ENCODE measurements around the gene MAN1C1. TPM values are rescaled to one million over a fixed set of nuclear protein-coding genes. Genes with fewer than 3 reads are reported as not detected.
"Not testable (repeated sequence)": the region's sequence is repeated elsewhere in the genome, so short reads cannot be mapped to it uniquely, and the experiment has no call there.

MAN1C1 gene
- total RNA-seq, 1 experiment from 2014 or later: 16.8 TPM

GRCh38 chr1:25599969-25600610 is 16.5 kb upstream of the MAN1C1 start (continued):
- TF ChIP-seq, protein P1, sequence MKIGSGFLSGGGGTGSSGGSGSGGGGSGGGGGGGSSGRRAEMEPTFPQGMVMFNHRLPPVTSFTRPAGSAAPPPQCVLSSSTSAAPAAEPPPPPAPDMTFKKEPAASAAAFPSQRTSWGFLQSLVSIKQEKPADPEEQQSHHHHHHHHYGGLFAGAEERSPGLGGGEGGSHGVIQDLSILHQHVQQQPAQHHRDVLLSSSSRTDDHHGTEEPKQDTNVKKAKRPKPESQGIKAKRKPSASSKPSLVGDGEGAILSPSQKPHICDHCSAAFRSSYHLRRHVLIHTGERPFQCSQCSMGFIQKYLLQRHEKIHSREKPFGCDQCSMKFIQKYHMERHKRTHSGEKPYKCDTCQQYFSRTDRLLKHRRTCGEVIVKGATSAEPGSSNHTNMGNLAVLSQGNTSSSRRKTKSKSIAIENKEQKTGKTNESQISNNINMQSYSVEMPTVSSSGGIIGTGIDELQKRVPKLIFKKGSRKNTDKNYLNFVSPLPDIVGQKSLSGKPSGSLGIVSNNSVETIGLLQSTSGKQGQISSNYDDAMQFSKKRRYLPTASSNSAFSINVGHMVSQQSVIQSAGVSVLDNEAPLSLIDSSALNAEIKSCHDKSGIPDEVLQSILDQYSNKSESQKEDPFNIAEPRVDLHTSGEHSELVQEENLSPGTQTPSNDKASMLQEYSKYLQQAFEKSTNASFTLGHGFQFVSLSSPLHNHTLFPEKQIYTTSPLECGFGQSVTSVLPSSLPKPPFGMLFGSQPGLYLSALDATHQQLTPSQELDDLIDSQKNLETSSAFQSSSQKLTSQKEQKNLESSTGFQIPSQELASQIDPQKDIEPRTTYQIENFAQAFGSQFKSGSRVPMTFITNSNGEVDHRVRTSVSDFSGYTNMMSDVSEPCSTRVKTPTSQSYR (CRISPR knock-in tag; IDR thresholded peaks at IDR 0.05): no peak
- TF ChIP-seq PREB (CRISPR knock-in tag; IDR thresholded peaks at IDR 0.05; ENCODE audit: borderline replicate concordance): no peak
- no peak for TF ChIP-seq AR (CRISPR knock-in tag; IDR thresholded peaks at IDR 0.05)
- TF ChIP-seq, protein P2, sequence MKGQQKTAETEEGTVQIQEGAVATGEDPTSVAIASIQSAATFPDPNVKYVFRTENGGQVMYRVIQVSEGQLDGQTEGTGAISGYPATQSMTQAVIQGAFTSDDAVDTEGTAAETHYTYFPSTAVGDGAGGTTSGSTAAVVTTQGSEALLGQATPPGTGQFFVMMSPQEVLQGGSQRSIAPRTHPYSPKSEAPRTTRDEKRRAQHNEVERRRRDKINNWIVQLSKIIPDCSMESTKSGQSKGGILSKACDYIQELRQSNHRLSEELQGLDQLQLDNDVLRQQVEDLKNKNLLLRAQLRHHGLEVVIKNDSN (CRISPR knock-in tag; IDR thresholded peaks at IDR 0.05): no peak

GRCh38 chr1:25600971-25601699 is 15.5 kb upstream of the MAN1C1 start:
- DNase-seq (ENCODE audit: low spot score); POLR2A ChIA-PET; H3K36me3 Mint-ChIP-seq; CTCF ChIA-PET; ATAC-seq; H3K27ac Mint-ChIP-seq; H3K4me3 Mint-ChIP-seq; H3K4me1 Mint-ChIP-seq: not testable (repeated sequence)
- H3K9me3 Mint-ChIP-seq: peaks cover 14% of the 10 kb centered on the region
- H3K27me3 Mint-ChIP-seq (ENCODE audit: low read depth): peaks cover 13% of the 10 kb centered on the region

DNA sequence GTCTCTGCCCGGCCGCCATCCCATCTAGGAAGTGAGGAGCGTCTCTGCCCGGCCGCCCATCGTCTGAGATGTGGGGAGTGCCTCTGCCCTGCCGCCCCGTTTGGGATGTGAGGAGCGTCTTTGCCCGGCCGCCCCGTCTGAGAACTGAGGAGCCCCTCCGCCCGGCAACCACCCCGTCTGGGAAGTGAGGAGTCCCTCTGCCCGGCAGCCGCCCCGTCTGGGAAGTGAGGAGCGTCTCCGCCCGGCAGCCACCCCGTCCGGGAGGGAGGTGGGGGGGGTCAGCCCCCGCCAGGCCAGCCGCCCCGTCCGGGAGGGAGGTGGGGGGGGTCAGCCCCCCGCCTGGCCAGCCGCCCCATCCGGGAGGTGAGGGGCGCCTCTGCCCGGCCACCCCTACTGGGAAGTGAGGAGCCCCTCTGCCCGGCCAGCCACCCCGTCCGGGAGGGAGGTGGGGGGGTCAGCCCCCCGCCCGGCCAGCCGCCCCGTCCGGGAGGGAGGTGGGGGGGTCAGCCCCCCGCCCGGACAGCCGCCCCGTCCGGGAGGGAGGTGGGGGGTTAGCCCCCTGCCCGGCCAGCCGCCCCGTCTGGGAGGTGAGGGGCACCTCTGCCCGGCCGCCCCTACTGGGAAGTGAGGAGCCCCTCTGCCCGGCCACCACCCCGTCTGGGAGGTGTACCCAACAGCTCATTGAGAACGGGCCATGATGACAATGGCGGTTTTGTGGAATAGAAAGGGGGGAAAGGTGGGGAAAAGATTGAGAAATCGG is 12.6 kb upstream of the MAN1C1 start:
- H3K36me3 Mint-ChIP-seq; CTCF ChIA-PET; H3K4me3 Mint-ChIP-seq; H3K4me1 Mint-ChIP-seq; H3K27ac Mint-ChIP-seq; H3K9me3 Mint-ChIP-seq; DNase-seq (ENCODE audit: low spot score); POLR2A ChIA-PET; ATAC-seq: not testable (repeated sequence)
- H3K27me3 Mint-ChIP-seq (ENCODE audit: low read depth): peaks cover 13% of the 10 kb centered on the region

- ATAC-seq (no peak), DNase-seq (ENCODE audit: low spot score) (no peak)
- Mint-ChIP-seq H3K27ac (no peak overlapping the region), H3K27me3 (ENCODE audit: low read depth) (peaks cover 8% of the 10 kb centered on the region), H3K4me3 (no peak overlapping the region), H3K36me3 (no peaks in the 10 kb centered on the region), H3K9me3 (no peaks in the 10 kb centered on the region), H3K4me1 (peaks cover 4% of the 10 kb centered on the region)
- POLR2A ChIA-PET: no interaction called here
- TF ChIP-seq CBFB (CRISPR knock-in tag; IDR thresholded peaks at IDR 0.05; ENCODE audit: low read depth): no peak
- TF ChIP-seq ZNF263 (CRISPR knock-in tag; IDR thresholded peaks at IDR 0.05; ENCODE audit: low read depth): no peak
- TF ChIP-seq, protein P3, sequence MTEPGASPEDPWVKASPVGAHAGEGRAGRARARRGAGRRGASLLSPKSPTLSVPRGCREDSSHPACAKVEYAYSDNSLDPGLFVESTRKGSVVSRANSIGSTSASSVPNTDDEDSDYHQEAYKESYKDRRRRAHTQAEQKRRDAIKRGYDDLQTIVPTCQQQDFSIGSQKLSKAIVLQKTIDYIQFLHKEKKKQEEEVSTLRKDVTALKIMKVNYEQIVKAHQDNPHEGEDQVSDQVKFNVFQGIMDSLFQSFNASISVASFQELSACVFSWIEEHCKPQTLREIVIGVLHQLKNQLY (CRISPR knock-in tag; IDR thresholded peaks at IDR 0.05): no peak
- no peak for TF ChIP-seq SMAD4 (CRISPR knock-in tag; IDR thresholded peaks at IDR 0.05)
- no peak for TF ChIP-seq ZMAT4 (CRISPR knock-in tag; IDR thresholded peaks at IDR 0.05)
- no peak for TF ChIP-seq RELA (CRISPR knock-in tag; IDR thresholded peaks at IDR 0.05; ENCODE audit: borderline replicate concordance)
- TF ChIP-seq HMGA2 (CRISPR knock-in tag; IDR thresholded peaks at IDR 0.05): no peak
- TF ChIP-seq, protein P4, sequence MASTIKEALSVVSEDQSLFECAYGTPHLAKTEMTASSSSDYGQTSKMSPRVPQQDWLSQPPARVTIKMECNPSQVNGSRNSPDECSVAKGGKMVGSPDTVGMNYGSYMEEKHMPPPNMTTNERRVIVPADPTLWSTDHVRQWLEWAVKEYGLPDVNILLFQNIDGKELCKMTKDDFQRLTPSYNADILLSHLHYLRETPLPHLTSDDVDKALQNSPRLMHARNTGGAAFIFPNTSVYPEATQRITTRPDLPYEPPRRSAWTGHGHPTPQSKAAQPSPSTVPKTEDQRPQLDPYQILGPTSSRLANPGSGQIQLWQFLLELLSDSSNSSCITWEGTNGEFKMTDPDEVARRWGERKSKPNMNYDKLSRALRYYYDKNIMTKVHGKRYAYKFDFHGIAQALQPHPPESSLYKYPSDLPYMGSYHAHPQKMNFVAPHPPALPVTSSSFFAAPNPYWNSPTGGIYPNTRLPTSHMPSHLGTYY (CRISPR knock-in tag; IDR thresholded peaks at IDR 0.05): no peak
- TF ChIP-seq, protein P5, sequence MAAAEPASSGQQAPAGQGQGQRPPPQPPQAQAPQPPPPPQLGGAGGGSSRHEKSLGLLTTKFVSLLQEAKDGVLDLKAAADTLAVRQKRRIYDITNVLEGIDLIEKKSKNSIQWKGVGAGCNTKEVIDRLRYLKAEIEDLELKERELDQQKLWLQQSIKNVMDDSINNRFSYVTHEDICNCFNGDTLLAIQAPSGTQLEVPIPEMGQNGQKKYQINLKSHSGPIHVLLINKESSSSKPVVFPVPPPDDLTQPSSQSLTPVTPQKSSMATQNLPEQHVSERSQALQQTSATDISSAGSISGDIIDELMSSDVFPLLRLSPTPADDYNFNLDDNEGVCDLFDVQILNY (CRISPR knock-in tag; IDR thresholded peaks at IDR 0.05): no peak
- TF ChIP-seq TP53 (CRISPR knock-in tag; IDR thresholded peaks at IDR 0.05): no peak
- CTCF ChIA-PET: interaction anchor here (0.6 to 3.5 kb wide), 5 partner anchors 11 to 188 kb away, joined by 4 to 38 read pairs (median 9); partner anchors contain the start of gene MAN1C1
Observed at GRCh38 chr1:25607123-25607522, 9.5 kb upstream of the MAN1C1 start.

Data from WTC11 (cell line).